ENCODE data around the gene SLAIN1. TPM values are rescaled to one million over a fixed set of nuclear protein-coding genes. Genes with fewer than 3 reads are reported as not detected.

Gene SLAIN1
- total RNA-seq, 1 experiment from 2014 or later, result 2.4 TPM

DNA sequence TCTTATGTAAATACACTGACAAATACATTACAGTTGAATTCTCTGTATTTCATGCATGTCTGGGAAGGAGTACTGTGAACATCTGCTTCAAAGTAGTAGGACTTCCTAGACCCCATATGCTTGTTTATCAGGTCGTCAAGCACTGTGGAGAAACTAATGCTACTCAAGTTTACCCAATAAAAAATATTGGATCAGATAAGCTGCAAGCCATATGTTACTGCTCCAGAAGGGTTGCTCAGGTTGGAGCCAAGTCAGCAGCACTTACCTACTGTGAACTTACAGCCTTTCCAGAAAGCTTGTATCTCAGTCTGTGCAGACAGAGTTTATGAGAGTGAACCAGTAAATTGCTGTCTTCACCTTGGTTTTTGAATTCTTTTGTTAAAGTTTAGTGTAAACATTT is 36.2 kb downstream of the SLAIN1 start:
- H2AFZ ChIP-seq, result no peak overlapping the region
- DNase-seq, result no peak
- H3K4me1 ChIP-seq (replicated peaks; ENCODE audit: insufficient read depth), result 0 out of 2 replicates have a peak, but pooled peaks cover 3% of the 10 kb centered on the region
- BruUV-seq (replicated peaks), result no TSS peak
- no peaks in the 10 kb centered on the region for H3K9me3 ChIP-seq (ENCODE audit: insufficient read depth, low read depth)
- intact Hi-C loops (cut with micrococcal nuclease; ENCODE audit: unreplicated experiment), result no loop called here
- no peaks in the 10 kb centered on the region for H3K27me3 ChIP-seq (ENCODE audit: insufficient read depth, low read depth)
- H3K4me2 ChIP-seq, result no peak overlapping the region
- H3K27ac ChIP-seq, result no peak overlapping the region
- ChIA-PET POLR2A (ENCODE audit: unreplicated experiment) (no interaction called here), CTCF (no interaction called here)
- TF ChIP-seq, protein P1, sequence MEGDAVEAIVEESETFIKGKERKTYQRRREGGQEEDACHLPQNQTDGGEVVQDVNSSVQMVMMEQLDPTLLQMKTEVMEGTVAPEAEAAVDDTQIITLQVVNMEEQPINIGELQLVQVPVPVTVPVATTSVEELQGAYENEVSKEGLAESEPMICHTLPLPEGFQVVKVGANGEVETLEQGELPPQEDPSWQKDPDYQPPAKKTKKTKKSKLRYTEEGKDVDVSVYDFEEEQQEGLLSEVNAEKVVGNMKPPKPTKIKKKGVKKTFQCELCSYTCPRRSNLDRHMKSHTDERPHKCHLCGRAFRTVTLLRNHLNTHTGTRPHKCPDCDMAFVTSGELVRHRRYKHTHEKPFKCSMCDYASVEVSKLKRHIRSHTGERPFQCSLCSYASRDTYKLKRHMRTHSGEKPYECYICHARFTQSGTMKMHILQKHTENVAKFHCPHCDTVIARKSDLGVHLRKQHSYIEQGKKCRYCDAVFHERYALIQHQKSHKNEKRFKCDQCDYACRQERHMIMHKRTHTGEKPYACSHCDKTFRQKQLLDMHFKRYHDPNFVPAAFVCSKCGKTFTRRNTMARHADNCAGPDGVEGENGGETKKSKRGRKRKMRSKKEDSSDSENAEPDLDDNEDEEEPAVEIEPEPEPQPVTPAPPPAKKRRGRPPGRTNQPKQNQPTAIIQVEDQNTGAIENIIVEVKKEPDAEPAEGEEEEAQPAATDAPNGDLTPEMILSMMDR (conservative IDR thresholded peaks at IDR 0.05), result no peak
- TF ChIP-seq EZH2 (IDR thresholded peaks at IDR 0.05; ENCODE audit: low read depth), result no peak
- H3K79me2 ChIP-seq (ENCODE audit: low read depth), result no peaks in the 10 kb centered on the region
- H4K20me1 ChIP-seq (ENCODE audit: insufficient read depth), result no peaks in the 10 kb centered on the region
- H3F3A ChIP-seq (ENCODE audit: insufficient read depth, low read depth), result no peaks in the 10 kb centered on the region
- no peaks in the 10 kb centered on the region for H3K36me3 ChIP-seq (ENCODE audit: low read depth)
- no peak overlapping the region for H3K4me3 ChIP-seq
- H3K9me2 ChIP-seq (ENCODE audit: insufficient read depth), result no peaks in the 10 kb centered on the region

GRCh38 chr13:77737583-77738200 is 40.2 kb downstream of the SLAIN1 start:
- no peak overlapping the region for H3K4me2 ChIP-seq
- H3K79me2 ChIP-seq (ENCODE audit: low read depth), result no peaks in the 10 kb centered on the region
- no peaks in the 10 kb centered on the region for H4K20me1 ChIP-seq (ENCODE audit: insufficient read depth)
- ChIA-PET POLR2A (ENCODE audit: unreplicated experiment) (no interaction called here), CTCF (no interaction called here)
- H3K9me2 ChIP-seq (ENCODE audit: insufficient read depth), result 0 out of 2 replicates have a peak, but pooled peaks cover 5% of the 10 kb centered on the region
- H3K4me3 ChIP-seq, result no peak overlapping the region
- TF ChIP-seq, protein P1 (conservative IDR thresholded peaks at IDR 0.05), result no peak
- no peak for TF ChIP-seq EZH2 (IDR thresholded peaks at IDR 0.05; ENCODE audit: low read depth)
- no peaks in the 10 kb centered on the region for H3K27me3 ChIP-seq (ENCODE audit: insufficient read depth, low read depth)
- no peaks in the 10 kb centered on the region for H3K4me1 ChIP-seq (replicated peaks; ENCODE audit: insufficient read depth)
- H3F3A ChIP-seq (ENCODE audit: insufficient read depth, low read depth), result no peaks in the 10 kb centered on the region
- H3K36me3 ChIP-seq (ENCODE audit: low read depth), result no peaks in the 10 kb centered on the region
- no peak overlapping the region for H2AFZ ChIP-seq
- no peaks in the 10 kb centered on the region for H3K9me3 ChIP-seq (ENCODE audit: insufficient read depth, low read depth)
- no peak for DNase-seq
- intact Hi-C loops (cut with micrococcal nuclease; ENCODE audit: unreplicated experiment), result no loop called here
- BruUV-seq (replicated peaks), result no TSS peak
- H3K27ac ChIP-seq, result no peak overlapping the region

DNA sequence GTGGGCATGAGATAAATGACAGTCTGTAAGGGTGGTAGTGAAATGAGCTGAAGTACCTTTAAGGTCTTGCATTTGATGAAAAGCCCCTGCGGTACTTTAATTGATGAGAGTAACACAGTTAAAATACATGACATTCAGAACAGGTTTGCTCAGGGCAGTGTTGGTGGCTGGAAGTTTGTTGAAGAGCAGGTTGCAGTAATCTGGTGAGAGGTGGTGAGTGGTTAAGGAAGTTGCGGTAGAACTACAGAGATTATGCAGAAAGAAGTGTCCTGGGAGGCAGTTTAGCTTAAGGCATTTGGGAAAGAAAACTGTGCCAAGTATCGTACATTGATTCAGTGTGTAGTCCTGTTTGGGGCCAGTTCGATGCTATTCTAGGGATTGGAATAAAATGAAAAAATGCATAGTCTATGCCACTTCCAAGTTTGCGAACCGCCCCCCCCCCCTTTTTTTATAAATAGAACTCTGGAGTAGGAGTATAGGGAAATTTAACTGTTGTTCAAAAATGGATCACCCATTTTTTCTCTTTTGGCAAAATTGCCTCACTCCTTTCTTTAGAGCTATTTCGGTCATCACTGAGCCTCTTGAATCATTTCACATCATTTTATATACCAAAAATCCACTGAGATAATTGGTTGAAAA is 42.7 kb downstream of the SLAIN1 start:
- Histone ChIP-seq H3K4me1 (replicated peaks; ENCODE audit: insufficient read depth) (no peaks in the 10 kb centered on the region), H3K9me3 (ENCODE audit: insufficient read depth, low read depth) (no peaks in the 10 kb centered on the region), H2AFZ (no peak overlapping the region), H3K36me3 (ENCODE audit: low read depth) (no peaks in the 10 kb centered on the region), H3K79me2 (ENCODE audit: low read depth) (no peaks in the 10 kb centered on the region), H3K27me3 (ENCODE audit: insufficient read depth, low read depth) (no peaks in the 10 kb centered on the region), H3K27ac (no peak overlapping the region), H3K9me2 (ENCODE audit: insufficient read depth) (0 out of 2 replicates have a peak, but pooled peaks cover 5% of the 10 kb centered on the region), H4K20me1 (ENCODE audit: insufficient read depth) (no peaks in the 10 kb centered on the region), H3K4me2 (no peak overlapping the region), H3K4me3 (no peak overlapping the region), H3F3A (ENCODE audit: insufficient read depth, low read depth) (no peaks in the 10 kb centered on the region)
- ChIA-PET POLR2A (ENCODE audit: unreplicated experiment) (no interaction called here), CTCF (no interaction called here)
- no TSS peak for BruUV-seq (replicated peaks)
- intact Hi-C loops (cut with micrococcal nuclease; ENCODE audit: unreplicated experiment), result no loop called here
- TF ChIP-seq, protein P1 (conservative IDR thresholded peaks at IDR 0.05), result no peak
- no peak for TF ChIP-seq EZH2 (IDR thresholded peaks at IDR 0.05; ENCODE audit: low read depth)
- DNase-seq, result no peak

Data from PC-9 (cell line).